ENCODE data around the gene LRFN5.

The LRFN5 gene

DNA sequence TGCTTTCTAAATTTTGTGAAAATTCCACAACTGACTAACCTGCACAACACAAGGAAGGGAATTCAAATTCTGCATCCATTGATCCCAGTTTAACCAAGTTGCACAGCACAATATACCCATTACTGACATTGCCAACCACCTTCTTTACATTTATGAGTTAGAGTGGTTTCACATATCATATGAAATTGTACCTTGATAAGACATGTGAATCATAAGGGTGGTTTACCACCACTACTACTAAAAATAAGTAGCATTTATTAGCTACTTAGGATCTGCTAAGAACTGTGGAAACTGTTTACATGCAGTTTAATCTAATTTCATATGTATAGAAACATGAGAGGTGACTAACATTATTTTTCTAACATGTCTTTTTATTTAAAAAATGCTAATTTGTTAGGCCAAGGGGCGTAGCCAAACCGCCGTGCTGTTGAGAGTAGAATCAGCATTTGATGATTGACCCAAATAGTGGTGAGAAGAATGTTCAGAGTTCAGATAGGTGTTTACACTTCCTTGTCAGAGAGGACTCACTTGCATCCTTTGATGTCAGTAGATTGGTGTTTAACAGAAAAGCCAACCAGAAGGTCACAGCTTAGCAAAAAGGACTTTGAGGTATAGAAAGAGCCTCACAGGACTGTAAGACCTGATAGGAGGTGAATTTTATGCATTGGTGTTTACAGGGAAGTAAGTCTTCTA is 56.2 kb downstream of the LRFN5 start:
- Histone ChIP-seq H2AFZ (ENCODE audit: low read length) (no peak overlapping the region), H3F3A (ENCODE audit: insufficient read depth, low read length) (no peaks in the 10 kb centered on the region), H3K9me3 (ENCODE audit: low read length) (no peaks in the 10 kb centered on the region), H3K9ac (ENCODE audit: low read length) (no peak overlapping the region), H3K27me3 (ENCODE audit: insufficient read depth, low read length) (no peaks in the 10 kb centered on the region), H3K4me3 (ENCODE audit: low read depth, low read length, poor library complexity, severe bottlenecking) (no peak overlapping the region), H3K4me1 (ENCODE audit: insufficient read depth, low read length, severe bottlenecking) (no peaks in the 10 kb centered on the region), H3K4me2 (ENCODE audit: low read length) (no peak overlapping the region), H3K27ac (ENCODE audit: low read depth, low read length, poor library complexity, severe bottlenecking) (no peak overlapping the region), H4K20me1 (ENCODE audit: insufficient read depth, low read length) (no peaks in the 10 kb centered on the region), H3K9me2 (ENCODE audit: low read depth, low read length) (no peaks in the 10 kb centered on the region), H3K36me3 (ENCODE audit: insufficient read depth, low read length) (no peaks in the 10 kb centered on the region), H3K79me2 (ENCODE audit: insufficient read depth, low read length) (no peaks in the 10 kb centered on the region)
- TF ChIP-seq EZH2 (IDR thresholded peaks at IDR 0.05; ENCODE audit: borderline replicate concordance, low read length), result no peak
- TF ChIP-seq, protein P1, sequence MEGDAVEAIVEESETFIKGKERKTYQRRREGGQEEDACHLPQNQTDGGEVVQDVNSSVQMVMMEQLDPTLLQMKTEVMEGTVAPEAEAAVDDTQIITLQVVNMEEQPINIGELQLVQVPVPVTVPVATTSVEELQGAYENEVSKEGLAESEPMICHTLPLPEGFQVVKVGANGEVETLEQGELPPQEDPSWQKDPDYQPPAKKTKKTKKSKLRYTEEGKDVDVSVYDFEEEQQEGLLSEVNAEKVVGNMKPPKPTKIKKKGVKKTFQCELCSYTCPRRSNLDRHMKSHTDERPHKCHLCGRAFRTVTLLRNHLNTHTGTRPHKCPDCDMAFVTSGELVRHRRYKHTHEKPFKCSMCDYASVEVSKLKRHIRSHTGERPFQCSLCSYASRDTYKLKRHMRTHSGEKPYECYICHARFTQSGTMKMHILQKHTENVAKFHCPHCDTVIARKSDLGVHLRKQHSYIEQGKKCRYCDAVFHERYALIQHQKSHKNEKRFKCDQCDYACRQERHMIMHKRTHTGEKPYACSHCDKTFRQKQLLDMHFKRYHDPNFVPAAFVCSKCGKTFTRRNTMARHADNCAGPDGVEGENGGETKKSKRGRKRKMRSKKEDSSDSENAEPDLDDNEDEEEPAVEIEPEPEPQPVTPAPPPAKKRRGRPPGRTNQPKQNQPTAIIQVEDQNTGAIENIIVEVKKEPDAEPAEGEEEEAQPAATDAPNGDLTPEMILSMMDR (IDR thresholded peaks at IDR 0.05; ENCODE audit: low read length), result no peak

- H3F3A ChIP-seq (ENCODE audit: insufficient read depth, low read length), result no peaks in the 10 kb centered on the region
- H3K9ac ChIP-seq (ENCODE audit: low read length), result no peak overlapping the region
- H3K79me2 ChIP-seq (ENCODE audit: insufficient read depth, low read length), result no peaks in the 10 kb centered on the region
- no peaks in the 10 kb centered on the region for H3K9me2 ChIP-seq (ENCODE audit: low read depth, low read length)
- no peaks in the 10 kb centered on the region for H4K20me1 ChIP-seq (ENCODE audit: insufficient read depth, low read length)
- H3K4me3 ChIP-seq (ENCODE audit: low read depth, low read length, poor library complexity, severe bottlenecking), result no peak overlapping the region
- TF ChIP-seq, protein P1 (IDR thresholded peaks at IDR 0.05; ENCODE audit: low read length), result no peak
- no peak for TF ChIP-seq EZH2 (IDR thresholded peaks at IDR 0.05; ENCODE audit: borderline replicate concordance, low read length)
- no peak overlapping the region for H2AFZ ChIP-seq (ENCODE audit: low read length)
- H3K27me3 ChIP-seq (ENCODE audit: insufficient read depth, low read length), result no peaks in the 10 kb centered on the region
- no peak overlapping the region for H3K27ac ChIP-seq (ENCODE audit: low read depth, low read length, poor library complexity, severe bottlenecking)
- no peaks in the 10 kb centered on the region for H3K9me3 ChIP-seq (ENCODE audit: low read length)
- H3K36me3 ChIP-seq (ENCODE audit: insufficient read depth, low read length), result no peaks in the 10 kb centered on the region
- no peaks in the 10 kb centered on the region for H3K4me1 ChIP-seq (ENCODE audit: insufficient read depth, low read length, severe bottlenecking)
- H3K4me2 ChIP-seq (ENCODE audit: low read length), result no peak overlapping the region
Measured at GRCh38 chr14:41663473-41663850, 56.8 kb downstream of the LRFN5 start.

DNA sequence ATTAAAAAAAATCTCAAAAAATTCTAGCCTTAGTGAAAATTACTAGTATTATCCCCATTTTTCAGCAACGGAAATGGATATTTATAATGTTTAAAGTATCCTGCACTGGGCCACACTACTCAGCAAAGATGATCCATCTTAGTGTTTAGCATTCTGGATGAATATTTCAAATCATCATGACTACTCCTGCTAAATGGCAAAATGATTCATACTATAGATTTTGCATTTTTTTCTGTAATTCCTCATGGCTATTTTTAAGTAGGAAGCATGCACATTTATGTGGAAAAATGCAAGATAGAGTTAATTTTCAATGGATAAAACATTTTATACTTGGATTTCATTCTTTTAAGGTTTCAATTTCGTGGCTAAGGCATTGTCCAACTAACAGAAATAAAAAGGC is 59.6 kb downstream of the LRFN5 start:
- TF ChIP-seq, protein P1 (IDR thresholded peaks at IDR 0.05; ENCODE audit: low read length), result no peak
- no peak for TF ChIP-seq EZH2 (IDR thresholded peaks at IDR 0.05; ENCODE audit: borderline replicate concordance, low read length)
- Histone ChIP-seq H3F3A (ENCODE audit: insufficient read depth, low read length) (no peaks in the 10 kb centered on the region), H3K27ac (ENCODE audit: low read depth, low read length, poor library complexity, severe bottlenecking) (no peak overlapping the region), H2AFZ (ENCODE audit: low read length) (no peak overlapping the region), H3K4me3 (ENCODE audit: low read depth, low read length, poor library complexity, severe bottlenecking) (no peak overlapping the region), H3K4me2 (ENCODE audit: low read length) (no peak overlapping the region), H3K36me3 (ENCODE audit: insufficient read depth, low read length) (no peaks in the 10 kb centered on the region), H3K27me3 (ENCODE audit: insufficient read depth, low read length) (no peaks in the 10 kb centered on the region), H3K9ac (ENCODE audit: low read length) (no peak overlapping the region), H3K9me2 (ENCODE audit: low read depth, low read length) (no peaks in the 10 kb centered on the region), H3K9me3 (ENCODE audit: low read length) (no peaks in the 10 kb centered on the region), H3K4me1 (ENCODE audit: insufficient read depth, low read length, severe bottlenecking) (no peaks in the 10 kb centered on the region), H4K20me1 (ENCODE audit: insufficient read depth, low read length) (no peaks in the 10 kb centered on the region), H3K79me2 (ENCODE audit: insufficient read depth, low read length) (no peaks in the 10 kb centered on the region)

Data from OCI-LY1 (cell line).